GM23248 (cell line): Measurements from ENCODE around the gene C7orf25.

Experiments
- EZH2 ChIP-seq: fragments of 200-600 bp; sonication (generic); IDR thresholded peaks from 2 replicates; pipeline ENCODE4 v1.6.1; 2018; ENCODE audit warnings: antibody characterized with exemption, mild to moderate bottlenecking; ENCODE audit not compliant: insufficient read depth, poor library complexity, severe bottlenecking
- EZH2phosphoT487 ChIP-seq: fragments of 200-600 bp; sonication (generic); IDR thresholded peaks from 2 replicates; pipeline ENCODE4 v1.6.1; 2018; ENCODE audit warnings: antibody characterized with exemption, moderate library complexity, mild to moderate bottlenecking, low read depth; ENCODE audit not compliant: insufficient read depth

GRCh38 chr7:42931834-42932651 lies 20.2 kb upstream of the C7orf25 start, which contains the start of the genes MRPL32 and PSMA2:
- no peak for TF ChIP-seq EZH2phosphoT487
- no peak for TF ChIP-seq EZH2
